CD4-positive, CD25-positive, alpha-beta regulatory T cell (primary cell): ENCODE results near the gene QTRT2. TPM values are rescaled to one million over a fixed set of nuclear protein-coding genes. Genes with fewer than 3 reads are reported as not detected.

ENCODE experiments used
- ATAC-seq, 2 donors: fragments of 150-1000 bp; cut with Tn5 transposase; one replicate each; pipeline ENCODE4 v1.10.0; 2021; ENCODE audit warnings: low read depth in 2 of 2, moderate number of reproducible peaks in 2 of 2, moderate library complexity in 1 of 2
- DNase-seq, 3 donors: peaks; one replicate each; pipeline versions ENCODE4 v3.0.0 to v3.0.0-alpha.2; 2012 to 2022; ENCODE audit warnings: mixed read lengths in 1 of 3
- H3K27ac ChIP-seq: one replicate; pipeline ENCODE4 v1.7.0; 2013; ENCODE audit warnings: mild to moderate bottlenecking, low read length; ENCODE audit not compliant: insufficient read depth, poor library complexity, severe bottlenecking
- H3K27me3 ChIP-seq: one replicate; pipeline ENCODE4 v1.7.0; 2013; ENCODE audit warnings: low read length; ENCODE audit not compliant: control insufficient read depth, insufficient read depth
- H3K36me3 ChIP-seq: one replicate; pipeline ENCODE4 v1.7.0; 2013; ENCODE audit warnings: mild to moderate bottlenecking, low read length, moderate library complexity; ENCODE audit not compliant: control insufficient read depth, insufficient read depth
- H3K4me1 ChIP-seq: 2 replicates; pipeline ENCODE4 v1.7.0; 2013; ENCODE audit warnings: mild to moderate bottlenecking, low read length; ENCODE audit not compliant: insufficient read depth, control insufficient read depth, poor library complexity, severe bottlenecking
- H3K4me3 ChIP-seq: one replicate; pipeline ENCODE4 v1.7.0; 2013; ENCODE audit warnings: low read depth, mild to moderate bottlenecking, low read length, moderate library complexity
- H3K9me3 ChIP-seq, 2 experiments: 1 replicate in 1 of 2; 2 replicates in 1 of 2; pipeline ENCODE4 v1.7.0; 2013; ENCODE audit warnings: low read length in 2 of 2, mild to moderate bottlenecking in 1 of 2, moderate library complexity in 1 of 2; ENCODE audit not compliant: control insufficient read depth in 2 of 2
- H3K27ac Mint-ChIP-seq, 3 donors: one replicate each; pipeline ENCODE4 v1.8.0; 2020 to 2022; ENCODE audit warnings: mild to moderate bottlenecking in 3 of 3, mixed read lengths in 3 of 3, moderate library complexity in 2 of 3
- H3K27me3 Mint-ChIP-seq: one replicate; pipeline ENCODE4 v1.8.0; 2022; ENCODE audit warnings: mild to moderate bottlenecking, mixed read lengths
- H3K36me3 Mint-ChIP-seq: one replicate; pipeline ENCODE4 v1.8.0; 2020; ENCODE audit warnings: mixed read lengths
- H3K4me1 Mint-ChIP-seq, 4 donors: one replicate each; pipeline ENCODE4 v1.8.0; 2020 to 2022; ENCODE audit warnings: mixed read lengths in 4 of 4, mild to moderate bottlenecking in 1 of 4
- H3K4me3 Mint-ChIP-seq, 4 donors: one replicate each; pipeline ENCODE4 v1.8.0; 2020 to 2022; ENCODE audit warnings: mild to moderate bottlenecking in 4 of 4, mixed read lengths in 4 of 4, moderate library complexity in 3 of 4
- H3K9me3 Mint-ChIP-seq, 7 donors: one replicate each; pipeline ENCODE4 v1.8.0; 2020 to 2022; ENCODE audit warnings: mixed read lengths in 7 of 7, mild to moderate bottlenecking in 3 of 7, moderate library complexity in 2 of 7
- polyA plus RNA-seq, 4 donors: library from polyadenylated mRNA; unstranded; fragments of 300-500 nt; fragmentation: Illumina TruSeq; gene quantifications; one replicate each; pipeline ENCODE4 v1.2.3, GENCODE V29; 2021
- total RNA-seq: library from RNA; stranded (reverse); gene quantifications from one replicate; pipeline ENCODE4 v1.2.3, GENCODE V29; 2022

The QTRT2 gene
- total and polyA plus RNA-seq, 5 donors from 2014 or later: 8.3 to 40.2 (median 11.2) TPM

- Histone ChIP-seq H3K27me3 (no peaks in the 10 kb centered on the region), H3K4me3 (no peak overlapping the region), H3K36me3 (no peaks in the 10 kb centered on the region), H3K9me3 (no peaks in the 10 kb centered on the region), H3K4me1 (no peaks in the 10 kb centered on the region), H3K27ac (no peak overlapping the region)
- Mint-ChIP-seq H3K4me1 (no peaks in the 10 kb centered on the region), H3K36me3 (peaks cover 6% of the 10 kb centered on the region), H3K27me3 (no peaks in the 10 kb centered on the region), H3K4me3 (no peak overlapping the region), H3K9me3 (peaks cover 0 to 2% (median 0%) of the 10 kb centered on the region in 7 donors), H3K27ac (no peak overlapping the region)
- no peak for DNase-seq
- ATAC-seq: no peak
Observed at GRCh38 chr3:114026331-114026730, 30.2 kb upstream of the QTRT2 start.

- H3K4me3 ChIP-seq: no peak overlapping the region
- H3K36me3 ChIP-seq: peaks cover 9% of the 10 kb centered on the region
- Mint-ChIP-seq H3K9me3 (no peaks in the 10 kb centered on the region), H3K4me1 (no peaks in the 10 kb centered on the region), H3K27me3 (no peaks in the 10 kb centered on the region), H3K4me3 (no peak overlapping the region), H3K27ac (no peak overlapping the region), H3K36me3 (peaks cover 32% of the 10 kb centered on the region)
- no peak overlapping the region for H3K27ac ChIP-seq
- DNase-seq (no peak), ATAC-seq (no peak)
- no peaks in the 10 kb centered on the region for H3K9me3 ChIP-seq
- no peaks in the 10 kb centered on the region for H3K27me3 ChIP-seq
- no peaks in the 10 kb centered on the region for H3K4me1 ChIP-seq
Observed at GRCh38 chr3:114033721-114034120, 22.8 kb upstream of the QTRT2 start.

- H3K27ac Mint-ChIP-seq: no peak overlapping the region
- no peaks in the 10 kb centered on the region for H3K4me1 ChIP-seq
- H3K9me3 Mint-ChIP-seq: no peaks in the 10 kb centered on the region
- H3K4me1 Mint-ChIP-seq: no peaks in the 10 kb centered on the region
- no peak overlapping the region for H3K4me3 Mint-ChIP-seq
- no peaks in the 10 kb centered on the region for H3K9me3 ChIP-seq
- ATAC-seq (no peak), DNase-seq (no peak)
- H3K27me3 ChIP-seq: no peaks in the 10 kb centered on the region
- no peaks in the 10 kb centered on the region for H3K27me3 Mint-ChIP-seq
- H3K36me3 ChIP-seq: peaks cover 9% of the 10 kb centered on the region
- no peak overlapping the region for H3K4me3 ChIP-seq
- H3K36me3 Mint-ChIP-seq: peaks cover 35% of the 10 kb centered on the region
- H3K27ac ChIP-seq: no peak overlapping the region
Observed at GRCh38 chr3:114034211-114034610, 22.3 kb upstream of the QTRT2 start.

GRCh38 chr3:114034787-114035545, 21.6 kb upstream of the QTRT2 start:
- H3K9me3 ChIP-seq: no peaks in the 10 kb centered on the region
- H3K27ac ChIP-seq: no peak overlapping the region
- H3K36me3 Mint-ChIP-seq: peaks cover 36% of the 10 kb centered on the region
- H3K27me3 ChIP-seq: no peaks in the 10 kb centered on the region
- no peaks in the 10 kb centered on the region for H3K4me1 ChIP-seq
- H3K9me3 Mint-ChIP-seq: no peaks in the 10 kb centered on the region
- H3K4me3 Mint-ChIP-seq: no peak overlapping the region
- no peak for DNase-seq
- no peak overlapping the region for H3K27ac Mint-ChIP-seq
- no peaks in the 10 kb centered on the region for H3K4me1 Mint-ChIP-seq
- ATAC-seq: no peak
- H3K36me3 ChIP-seq: peaks cover 9% of the 10 kb centered on the region
- H3K27me3 Mint-ChIP-seq: no peaks in the 10 kb centered on the region
- no peak overlapping the region for H3K4me3 ChIP-seq

GRCh38 chr3:114035896-114036295, 20.6 kb upstream of the QTRT2 start:
- H3K4me3 ChIP-seq: no peak overlapping the region
- no peaks in the 10 kb centered on the region for H3K4me1 ChIP-seq
- peaks cover 30% of the 10 kb centered on the region for H3K36me3 Mint-ChIP-seq
- H3K27me3 ChIP-seq: no peaks in the 10 kb centered on the region
- no peak overlapping the region for H3K27ac Mint-ChIP-seq
- ATAC-seq (no peak), DNase-seq (no peak)
- no peak overlapping the region for H3K4me3 Mint-ChIP-seq
- no peak overlapping the region for H3K27ac ChIP-seq
- no peaks in the 10 kb centered on the region for H3K27me3 Mint-ChIP-seq
- H3K9me3 Mint-ChIP-seq: no peaks in the 10 kb centered on the region
- no peaks in the 10 kb centered on the region for H3K9me3 ChIP-seq
- peaks cover 9% of the 10 kb centered on the region for H3K36me3 ChIP-seq
- peaks cover 0 to 2% (median 0%) of the 10 kb centered on the region in 4 donors for H3K4me1 Mint-ChIP-seq

GRCh38 chr3:114043205-114043604, 13.3 kb upstream of the QTRT2 start:
- H3K27ac Mint-ChIP-seq: no peak overlapping the region
- H3K27me3 Mint-ChIP-seq: no peaks in the 10 kb centered on the region
- H3K4me3 Mint-ChIP-seq: no peak overlapping the region
- H3K4me1 Mint-ChIP-seq: peaks cover 0 to 4% (median under 1%) of the 10 kb centered on the region in 4 donors
- Histone ChIP-seq H3K27ac (no peak overlapping the region), H3K9me3 (no peaks in the 10 kb centered on the region), H3K36me3 (no peaks in the 10 kb centered on the region), H3K27me3 (no peaks in the 10 kb centered on the region), H3K4me1 (no peaks in the 10 kb centered on the region), H3K4me3 (no peak overlapping the region)
- H3K9me3 Mint-ChIP-seq: no peaks in the 10 kb centered on the region
- peaks cover 17% of the 10 kb centered on the region for H3K36me3 Mint-ChIP-seq
- ATAC-seq (no peak), DNase-seq (peak in 1 of 3 donors; percentile 34)

GRCh38 chr3:114052216-114052615, 4.3 kb upstream of the QTRT2 start:
- H3K9me3 ChIP-seq: no peaks in the 10 kb centered on the region
- Mint-ChIP-seq H3K9me3 (peaks cover 0 to 1% (median 0%) of the 10 kb centered on the region in 7 donors), H3K27me3 (no peaks in the 10 kb centered on the region), H3K36me3 (peaks cover 7% of the 10 kb centered on the region), H3K27ac (no peak overlapping the region), H3K4me1 (peaks cover 3 to 15% (median 13%) of the 10 kb centered on the region in 4 donors), H3K4me3 (no peak overlapping the region)
- peaks cover 12% of the 10 kb centered on the region for H3K4me1 ChIP-seq
- H3K27me3 ChIP-seq: no peaks in the 10 kb centered on the region
- no peak overlapping the region for H3K4me3 ChIP-seq
- DNase-seq: no peak
- no peak for ATAC-seq
- no peaks in the 10 kb centered on the region for H3K36me3 ChIP-seq
- no peak overlapping the region for H3K27ac ChIP-seq

- peak overlapping the region; percentile 93 to 100 (median 95) for H3K4me3 Mint-ChIP-seq
- Histone ChIP-seq H3K9me3 (no peaks in the 10 kb centered on the region), H3K4me3 (peak overlapping the region; percentile 100), H3K36me3 (peaks cover 12% of the 10 kb centered on the region), H3K27me3 (no peaks in the 10 kb centered on the region), H3K27ac (peak overlapping the region; percentile 93), H3K4me1 (peaks cover 25% of the 10 kb centered on the region)
- H3K27me3 Mint-ChIP-seq: no peaks in the 10 kb centered on the region
- ATAC-seq (no peak), DNase-seq (no peak)
- H3K9me3 Mint-ChIP-seq: no peaks in the 10 kb centered on the region
- H3K4me1 Mint-ChIP-seq: peaks cover 26 to 54% (median 39%) of the 10 kb centered on the region in 4 donors
- H3K36me3 Mint-ChIP-seq: peaks cover 3% of the 10 kb centered on the region
- H3K27ac Mint-ChIP-seq: peak overlapping the region; percentile 85 to 96 (median 95)
Observed at GRCh38 chr3:114057011-114057347, 442 bp downstream of the QTRT2 start.
